Subcutaneous abdominal adipose tissue (tissue), 5 donors: Measurements from ENCODE around the gene HARBI1.

Experiments used
- H3K27ac ChIP-seq: one replicate; pipeline ENCODE4 v1.7.0; 2013; ENCODE audit warnings: low read depth, mild to moderate bottlenecking, inconsistent platforms, low read length, moderate library complexity
- H3K27me3 ChIP-seq, 5 donors: one replicate each; pipeline ENCODE4 v1.7.0; 2013; ENCODE audit warnings: low read length in 5 of 5, inconsistent platforms in 1 of 5; ENCODE audit not compliant: control insufficient read depth in 5 of 5, insufficient read depth in 4 of 5
- H3K36me3 ChIP-seq, 5 donors: one replicate each; pipeline ENCODE4 v1.7.0; 2013; ENCODE audit warnings: low read length in 5 of 5; ENCODE audit not compliant: control insufficient read depth in 5 of 5, insufficient read depth in 5 of 5
- H3K4me1 ChIP-seq, 5 donors: one replicate each; pipeline ENCODE4 v1.7.0; 2013; ENCODE audit warnings: low read length in 5 of 5, mild to moderate bottlenecking in 3 of 5, moderate library complexity in 1 of 5; ENCODE audit not compliant: control insufficient read depth in 5 of 5, insufficient read depth in 5 of 5
- H3K4me3 ChIP-seq, 5 donors: one replicate each; pipeline ENCODE4 v1.7.0; 2013; ENCODE audit warnings: low read length in 5 of 5, low read depth in 1 of 5
- H3K9ac ChIP-seq, 5 donors: one replicate each; pipeline ENCODE4 v1.7.0; 2013; ENCODE audit warnings: low read length in 5 of 5, mild to moderate bottlenecking in 4 of 5, moderate library complexity in 3 of 5
- H3K9me3 ChIP-seq, 5 donors: one replicate each; pipeline ENCODE4 v1.7.0; 2013; ENCODE audit warnings: low read length in 5 of 5; ENCODE audit not compliant: control insufficient read depth in 5 of 5
- donor health status: healthy.
- donor health status: healthy.
- donor health status: healthy.
- donor health status: healthy.
- donor health status: healthy.

Gene HARBI1

DNA sequence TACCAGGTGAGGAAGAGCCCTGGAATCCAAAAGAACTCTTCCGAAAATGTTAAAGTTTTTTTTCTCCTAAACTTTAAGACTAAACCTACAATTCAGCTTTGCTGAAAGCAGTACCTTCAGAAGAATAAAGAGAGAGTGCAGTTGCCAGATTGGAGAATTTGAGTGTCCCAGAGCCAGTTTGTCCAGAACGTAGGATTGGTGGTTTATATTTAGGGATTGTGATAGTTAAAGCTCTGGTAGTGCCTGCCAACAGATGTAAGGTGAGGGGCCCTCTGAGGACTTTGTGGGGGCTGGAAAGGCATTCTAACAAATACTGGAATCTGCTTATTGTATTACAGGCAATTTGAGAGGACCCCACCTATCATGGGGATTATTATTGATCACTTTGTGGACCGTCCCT, 40.2 kb upstream of the HARBI1 start:
- Histone ChIP-seq H3K27me3 (no peaks in the 10 kb centered on the region), H3K36me3 (peaks cover 22 to 78% (median 56%) of the 10 kb centered on the region in 5 donors), H3K27ac (no peak overlapping the region), H3K4me3 (no peak overlapping the region), H3K9ac (no peak overlapping the region), H3K4me1 (peaks cover 0 to 19% (median 12%) of the 10 kb centered on the region in 5 donors), H3K9me3 (no peaks in the 10 kb centered on the region)

DNA sequence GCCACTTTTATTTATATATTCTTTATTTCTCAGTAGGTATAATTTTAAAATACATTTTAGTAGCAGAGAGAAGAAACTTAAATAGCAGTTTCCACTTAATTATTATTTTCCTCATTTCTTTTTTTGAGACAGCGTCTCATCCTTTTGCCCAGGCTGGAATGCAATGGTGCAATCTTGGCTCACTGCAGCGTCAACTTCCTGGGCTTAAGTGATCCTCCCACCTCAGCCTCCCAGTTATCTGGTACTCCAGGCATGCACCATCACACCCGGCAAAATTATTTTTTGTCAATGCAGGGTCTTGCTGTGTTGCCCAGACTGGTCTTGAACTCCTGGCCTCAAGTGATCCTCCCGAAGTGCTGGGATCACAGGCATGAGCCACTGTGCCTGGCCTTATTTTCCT, 38.6 kb upstream of the HARBI1 start:
- no peak overlapping the region for H3K9ac ChIP-seq
- H3K9me3 ChIP-seq = no peaks in the 10 kb centered on the region
- no peaks in the 10 kb centered on the region for H3K27me3 ChIP-seq
- H3K4me3 ChIP-seq = no peak overlapping the region
- H3K4me1 ChIP-seq = peaks cover 0 to 19% (median 12%) of the 10 kb centered on the region in 5 donors
- H3K27ac ChIP-seq = no peak overlapping the region
- H3K36me3 ChIP-seq = peaks cover 21 to 82% (median 70%) of the 10 kb centered on the region in 5 donors

- Histone ChIP-seq H3K4me1 (peaks cover 4 to 13% (median 13%) of the 10 kb centered on the region in 5 donors), H3K9me3 (no peaks in the 10 kb centered on the region), H3K4me3 (no peak overlapping the region), H3K27ac (peak overlapping the region; percentile 19), H3K36me3 (peaks cover 31 to 74% (median 58%) of the 10 kb centered on the region in 5 donors), H3K27me3 (no peaks in the 10 kb centered on the region), H3K9ac (peak overlapping the region in 1 of 5 donors; percentile 64)
These were observed 32.2 kb upstream of the HARBI1 start for GRCh38 chr11:46649180-46649738.

GRCh38 chr11:46643986-46644385, 27.0 kb upstream of the HARBI1 start:
- Histone ChIP-seq H3K9ac (no peak overlapping the region), H3K4me3 (no peak overlapping the region), H3K9me3 (no peaks in the 10 kb centered on the region), H3K27ac (no peak overlapping the region), H3K4me1 (peaks cover 0 to 7% (median 6%) of the 10 kb centered on the region in 5 donors), H3K36me3 (peaks cover 18 to 43% (median 28%) of the 10 kb centered on the region in 5 donors), H3K27me3 (no peaks in the 10 kb centered on the region)

DNA sequence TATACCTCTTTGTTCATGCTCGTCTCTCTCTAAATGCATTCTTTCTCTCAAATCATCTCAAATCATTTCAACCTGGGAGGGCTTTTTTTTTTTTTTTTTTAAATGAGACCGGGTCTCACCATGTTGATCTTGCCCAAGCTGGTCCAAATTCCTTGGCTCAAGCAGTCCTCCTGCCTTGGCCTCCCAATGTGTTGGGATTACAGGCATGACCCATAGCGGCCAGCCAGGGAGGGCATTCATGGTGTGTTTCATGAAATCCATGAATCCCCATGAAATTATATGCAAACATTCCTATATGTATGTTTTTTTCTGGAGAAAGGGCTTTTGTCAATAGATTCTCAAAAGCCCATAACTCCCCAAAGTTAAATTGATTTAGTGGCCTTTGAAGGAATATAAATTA, 26.5 kb upstream of the HARBI1 start:
- Histone ChIP-seq H3K9ac (no peak overlapping the region), H3K36me3 (peaks cover 19 to 43% (median 28%) of the 10 kb centered on the region in 5 donors), H3K9me3 (no peaks in the 10 kb centered on the region), H3K27ac (no peak overlapping the region), H3K27me3 (no peaks in the 10 kb centered on the region), H3K4me1 (peaks cover 0 to 5% (median 2%) of the 10 kb centered on the region in 5 donors), H3K4me3 (no peak overlapping the region)

DNA sequence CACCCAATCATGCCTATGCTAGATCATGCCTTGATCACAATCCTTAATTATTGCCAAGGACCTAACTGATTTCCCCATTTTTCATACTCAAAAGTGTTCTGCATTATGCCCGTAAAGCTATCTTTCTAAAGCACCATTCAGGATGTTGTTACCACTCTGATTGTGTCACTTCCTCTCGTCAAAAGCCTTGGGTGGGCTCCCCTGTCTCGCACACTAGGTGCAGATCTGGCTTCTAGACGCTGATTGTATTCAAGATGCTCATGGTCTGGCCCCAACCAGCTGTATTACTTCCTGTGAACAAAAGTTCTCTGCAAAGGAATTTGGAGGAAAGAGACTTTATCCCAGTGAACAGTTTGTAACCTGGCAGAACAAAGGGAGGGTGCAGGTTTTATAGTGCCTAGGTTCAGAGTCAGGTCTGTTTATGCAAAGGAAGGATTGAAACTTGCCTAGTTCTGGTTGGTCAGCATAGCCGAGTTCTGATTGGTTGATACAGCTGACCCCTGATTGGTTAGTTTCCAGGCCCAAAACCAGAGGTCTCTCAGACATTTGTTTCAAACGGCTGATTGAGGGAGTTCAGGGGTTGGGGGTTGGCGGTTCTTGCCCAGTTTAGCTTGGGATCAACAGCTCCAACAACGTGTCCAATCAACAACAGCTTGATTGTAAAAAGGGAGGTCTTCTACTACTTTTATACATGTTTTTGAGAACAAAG, 25.8 kb upstream of the HARBI1 start:
- Histone ChIP-seq H3K9me3 (no peaks in the 10 kb centered on the region), H3K9ac (no peak overlapping the region), H3K4me1 (peaks cover 0 to under 1% (median 0%) of the 10 kb centered on the region in 5 donors), H3K36me3 (peaks cover 21 to 42% (median 30%) of the 10 kb centered on the region in 5 donors), H3K27me3 (no peaks in the 10 kb centered on the region), H3K4me3 (no peak overlapping the region), H3K27ac (no peak overlapping the region)

- Histone ChIP-seq H3K4me3 (no peak overlapping the region), H3K4me1 (no peaks in the 10 kb centered on the region), H3K9me3 (no peaks in the 10 kb centered on the region), H3K27ac (no peak overlapping the region), H3K36me3 (peaks cover 21 to 31% (median 22%) of the 10 kb centered on the region in 5 donors), H3K27me3 (no peaks in the 10 kb centered on the region), H3K9ac (no peak overlapping the region)
These were observed 24.6 kb upstream of the HARBI1 start for GRCh38 chr11:46641639-46642038.

GRCh38 chr11:46640036-46640788, 23.2 kb upstream of the HARBI1 start:
- no peak overlapping the region for H3K9ac ChIP-seq
- no peaks in the 10 kb centered on the region for H3K9me3 ChIP-seq
- H3K27me3 ChIP-seq = no peaks in the 10 kb centered on the region
- no peak overlapping the region for H3K4me3 ChIP-seq
- H3K27ac ChIP-seq = no peak overlapping the region
- H3K36me3 ChIP-seq = peaks cover 9 to 20% (median 13%) of the 10 kb centered on the region in 5 donors
- peaks cover 0 to 9% (median 6%) of the 10 kb centered on the region in 5 donors for H3K4me1 ChIP-seq

DNA sequence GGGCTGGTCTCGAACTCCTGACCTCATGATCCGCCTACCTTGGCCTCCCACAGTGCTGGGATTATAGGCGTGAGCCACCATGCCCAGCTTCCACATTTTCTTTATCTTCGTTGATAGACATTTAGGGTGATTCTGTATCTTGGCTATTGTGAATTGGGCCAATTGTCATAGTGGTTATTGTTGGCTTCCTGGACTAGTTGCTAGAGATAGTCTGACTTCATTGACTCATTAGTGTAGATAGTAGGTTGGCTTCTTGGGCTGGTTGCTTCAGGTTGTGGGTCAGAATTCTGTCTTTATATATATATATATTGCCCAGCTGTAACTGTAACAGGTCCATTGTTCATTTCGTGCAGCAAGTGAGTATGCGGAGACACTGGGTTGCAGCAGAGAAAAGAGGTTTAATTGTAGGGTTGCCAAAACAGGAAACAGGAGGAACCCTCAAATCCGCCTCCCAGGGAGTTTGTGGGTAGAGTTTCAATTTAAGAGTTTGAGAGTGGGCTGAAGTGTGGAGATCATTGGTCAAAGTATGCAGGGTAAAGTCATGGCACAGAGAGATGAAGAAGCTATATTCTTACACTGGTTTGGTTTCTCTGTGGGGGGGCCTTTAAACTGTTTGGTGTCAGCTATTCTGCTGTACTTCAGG, 22.3 kb upstream of the HARBI1 start:
- H3K27ac ChIP-seq = no peak overlapping the region
- peaks cover 0 to 12% (median 6%) of the 10 kb centered on the region in 5 donors for H3K4me1 ChIP-seq
- no peaks in the 10 kb centered on the region for H3K27me3 ChIP-seq
- no peak overlapping the region for H3K9ac ChIP-seq
- H3K36me3 ChIP-seq = peaks cover 6 to 15% (median 11%) of the 10 kb centered on the region in 5 donors
- H3K9me3 ChIP-seq = no peaks in the 10 kb centered on the region
- H3K4me3 ChIP-seq = no peak overlapping the region
